Measurements from ENCODE around the gene FAM124A. TPM values are rescaled to one million over a fixed set of nuclear protein-coding genes. Genes with fewer than 3 reads are reported as not detected.

FAM124A gene
- total and polyA plus RNA-seq, 10 donors = 2.6 to 39.9 (median 23.7) TPM

- WGBS, 5 donors = 90 to 93% (median 92%) methylated on average over 5 of the region's 5 CpGs
- no peaks in the 10 kb centered on the region for H3K36me3 ChIP-seq
- DNase-seq = no peak
- intact Hi-C loops (cut with DNase I; ENCODE audit: low total_unique reads) = no loop called here
- H3K4me1 ChIP-seq = no peaks in the 10 kb centered on the region
- TF ChIP-seq CTCF (IDR thresholded peaks at IDR 0.05 in 8 of 11, conservative IDR thresholded peaks at IDR 0.05 in 3 of 11) = no peak
- TF ChIP-seq POLR2A (IDR thresholded peaks at IDR 0.05) = no peak
- no peak for TF ChIP-seq POLR2AphosphoS5 (IDR thresholded peaks at IDR 0.05)
- no peak overlapping the region for H3K4me3 ChIP-seq
- no peaks in the 10 kb centered on the region for H3K27me3 ChIP-seq (replicated peaks in 1 of 7)
- no peaks in the 10 kb centered on the region for H3K9me3 ChIP-seq
- no peak overlapping the region for H3K27ac ChIP-seq
These were observed 101.8 kb downstream of the FAM124A start for GRCh38 chr13:51323824-51324511.

GRCh38 chr13:51324714-51325420 lies 102.7 kb downstream of the FAM124A start:
- intact Hi-C loops (cut with DNase I; ENCODE audit: low total_unique reads) = no loop called here
- no peaks in the 10 kb centered on the region for H3K4me1 ChIP-seq
- DNase-seq = no peak
- no peak overlapping the region for H3K27ac ChIP-seq
- H3K27me3 ChIP-seq (replicated peaks in 1 of 7) = no peaks in the 10 kb centered on the region
- no peak for TF ChIP-seq POLR2A (IDR thresholded peaks at IDR 0.05)
- TF ChIP-seq POLR2AphosphoS5 (IDR thresholded peaks at IDR 0.05) = no peak
- TF ChIP-seq CTCF (IDR thresholded peaks at IDR 0.05 in 8 of 11, conservative IDR thresholded peaks at IDR 0.05 in 3 of 11) = no peak
- no peak overlapping the region for H3K4me3 ChIP-seq
- 62 to 80% (median 74%) methylated on average over 11 to 14 of the region's 14 CpGs for WGBS, 5 donors
- no peaks in the 10 kb centered on the region for H3K9me3 ChIP-seq
- no peaks in the 10 kb centered on the region for H3K36me3 ChIP-seq

GRCh38 chr13:51325837-51326236 lies 103.6 kb downstream of the FAM124A start:
- Histone ChIP-seq H3K4me3 (no peak overlapping the region), H3K9me3 (no peaks in the 10 kb centered on the region), H3K36me3 (no peaks in the 10 kb centered on the region), H3K27me3 (replicated peaks in 1 of 7) (no peaks in the 10 kb centered on the region), H3K4me1 (peaks cover 0 to 4% (median 1%) of the 10 kb centered on the region in 6 donors), H3K27ac (no peak overlapping the region)
- 87 to 96% (median 94%) methylated on average over 6 of the region's 6 CpGs for WGBS, 5 donors
- intact Hi-C loops (cut with DNase I; ENCODE audit: low total_unique reads) = no loop called here
- TF ChIP-seq POLR2AphosphoS5 (IDR thresholded peaks at IDR 0.05) = no peak
- no peak for TF ChIP-seq POLR2A (IDR thresholded peaks at IDR 0.05)
- TF ChIP-seq CTCF (IDR thresholded peaks at IDR 0.05 in 8 of 11, conservative IDR thresholded peaks at IDR 0.05 in 3 of 11) = no peak
- DNase-seq = no peak

GRCh38 chr13:51326777-51327176 lies 104.6 kb downstream of the FAM124A start:
- 79 to 92% (median 82%) methylated on average over 2 of the region's 2 CpGs for WGBS, 5 donors
- Histone ChIP-seq H3K27me3 (replicated peaks in 1 of 7) (no peaks in the 10 kb centered on the region), H3K9me3 (no peaks in the 10 kb centered on the region), H3K27ac (no peak overlapping the region), H3K36me3 (no peaks in the 10 kb centered on the region), H3K4me1 (peaks cover 0 to 11% (median 1%) of the 10 kb centered on the region in 6 donors), H3K4me3 (no peak overlapping the region)
- no peak for DNase-seq
- TF ChIP-seq POLR2AphosphoS5 (IDR thresholded peaks at IDR 0.05) (no peak), CTCF (IDR thresholded peaks at IDR 0.05 in 8 of 11, conservative IDR thresholded peaks at IDR 0.05 in 3 of 11) (no peak), POLR2A (IDR thresholded peaks at IDR 0.05) (no peak)
- intact Hi-C loops (cut with DNase I; ENCODE audit: low total_unique reads) = no loop called here
